Sigmoid colon (tissue), 7 donors: ENCODE measurements around the gene YES1. TPM values are rescaled to one million over a fixed set of nuclear protein-coding genes. Genes with fewer than 3 reads are reported as not detected.

Experiments
- DNase-seq: peaks from one replicate; pipeline ENCODE4 v3.0.0-alpha.2; 2019
- H3K27ac ChIP-seq, 4 donors: fragments of 200-600 bp; sonication (generic); one replicate each; pipeline ENCODE4 v1.5.1; 2016 to 2019; ENCODE audit warnings: mild to moderate bottlenecking in 1 of 4
- H3K27me3 ChIP-seq, 3 donors: fragments of 200-600 bp; sonication (generic); one replicate each; pipeline ENCODE4 v1.5.1; 2019; ENCODE audit warnings: mild to moderate bottlenecking in 1 of 3
- H3K36me3 ChIP-seq, 4 donors: fragments of 200-600 bp; sonication (generic); one replicate each; pipeline ENCODE4 v1.5.1; 2016 to 2019
- H3K4me1 ChIP-seq, 4 donors: fragments of 200-600 bp; sonication (generic); one replicate each; pipeline ENCODE4 v1.5.1; 2017 to 2019
- H3K4me3 ChIP-seq, 4 donors: fragments of 200-600 bp; sonication (generic); one replicate each; pipeline ENCODE4 v1.5.1; 2017 to 2019; ENCODE audit warnings: mild to moderate bottlenecking in 2 of 4, moderate library complexity in 1 of 4
- H3K9me3 ChIP-seq, 4 donors: fragments of 200-600 bp in 3 of 4; sonication (generic) in 3 of 4; one replicate each; pipeline versions ENCODE4 v1.5.1 to v1.6.1; 2013 to 2019
- EP300 ChIP-seq, 4 donors: sonication (generic); formaldehyde crosslinking; IDR thresholded peaks; one replicate each; pipeline ENCODE4 v1.6.1; 2017; ENCODE audit warnings: antibody characterized with exemption in 4 of 4
- POLR2A ChIP-seq, 2 donors: fragments of 450-650 bp; IDR thresholded peaks; one replicate each; pipeline ENCODE4 v1.6.1; 2016; ENCODE audit warnings: antibody characterized with exemption in 2 of 2, mild to moderate bottlenecking in 2 of 2, moderate library complexity in 2 of 2
- POLR2AphosphoS5 ChIP-seq, 4 donors: sonication (generic); formaldehyde crosslinking; IDR thresholded peaks; one replicate each; pipeline ENCODE4 v1.6.1; 2017; ENCODE audit warnings: antibody characterized with exemption in 4 of 4
- WGBS, 2 donors: extraction: QIAGEN DNeasy Blood & Tissue Kit; methylation state at CpG; one replicate each; pipeline ENCODE4 v1.1.7; 2013; 5-methylcytosine and 5-hydroxymethylcytosine counted together
- intact Hi-C: fragments of 100-400 bp; cut with DNase I; formaldehyde crosslinking; loops from one replicate; pipeline ENCODE4 v1.15.1; 2023
- polyA plus RNA-seq, 3 donors: library from polyadenylated mRNA; stranded (reverse); fragments of 200-250 nt; gene quantifications; one replicate each; pipeline ENCODE4 v1.2.3, GENCODE V29; 2013
- total RNA-seq, 4 donors: library from RNA; depleted of rRNA; stranded (reverse); fragments of >200 nt; gene quantifications; one replicate each; pipeline ENCODE4 v1.1.0, GENCODE V29; 2016
- TF ChIP-seq, protein P1 (sequence below), 4 experiments: fragments of 450-650 bp in 3 of 4; fragments of 200-600 bp in 1 of 4; IDR thresholded peaks; one replicate each; pipeline ENCODE4 v1.5.1; 2016 to 2019; ENCODE audit warnings: antibody characterized with exemption in 4 of 4, mild to moderate bottlenecking in 3 of 4, moderate library complexity in 2 of 4
- donor health status: healthy with polysubstance abuse.
- donor health status: Bipolar disorder and iron deficiency.
- donor health status: healthy.

The YES1 gene
- total and polyA plus RNA-seq, 7 donors: 27.6 to 146 (median 105) TPM

DNA sequence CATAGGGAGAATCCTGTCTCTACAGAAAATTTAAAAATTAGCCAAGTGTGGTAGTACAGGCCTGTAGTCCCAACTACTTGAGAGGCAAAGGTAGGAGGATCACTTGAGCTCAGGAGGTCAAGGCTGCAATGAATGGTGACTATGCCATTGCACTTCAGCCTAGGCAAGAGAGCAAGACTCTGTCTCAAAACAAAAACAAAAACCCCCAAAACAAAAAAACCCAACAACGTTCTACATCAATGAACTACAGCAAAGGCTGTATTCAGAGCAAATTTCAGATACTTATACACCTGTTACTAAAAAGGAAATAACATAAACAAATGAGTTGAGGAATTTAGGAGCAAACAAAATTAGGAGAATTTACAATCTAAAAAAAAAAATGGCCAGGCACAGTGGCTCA, 22.6 kb downstream of the YES1 start:
- H3K36me3 ChIP-seq: no peaks in the 10 kb centered on the region
- intact Hi-C loops: no loop called here
- H3K4me3 ChIP-seq: no peak overlapping the region
- no peaks in the 10 kb centered on the region for H3K9me3 ChIP-seq
- DNase-seq: no peak
- no peak overlapping the region for H3K27ac ChIP-seq
- no peak for TF ChIP-seq POLR2AphosphoS5 (IDR thresholded peaks at IDR 0.05)
- no peak for TF ChIP-seq POLR2A (IDR thresholded peaks at IDR 0.05)
- TF ChIP-seq, protein P1, sequence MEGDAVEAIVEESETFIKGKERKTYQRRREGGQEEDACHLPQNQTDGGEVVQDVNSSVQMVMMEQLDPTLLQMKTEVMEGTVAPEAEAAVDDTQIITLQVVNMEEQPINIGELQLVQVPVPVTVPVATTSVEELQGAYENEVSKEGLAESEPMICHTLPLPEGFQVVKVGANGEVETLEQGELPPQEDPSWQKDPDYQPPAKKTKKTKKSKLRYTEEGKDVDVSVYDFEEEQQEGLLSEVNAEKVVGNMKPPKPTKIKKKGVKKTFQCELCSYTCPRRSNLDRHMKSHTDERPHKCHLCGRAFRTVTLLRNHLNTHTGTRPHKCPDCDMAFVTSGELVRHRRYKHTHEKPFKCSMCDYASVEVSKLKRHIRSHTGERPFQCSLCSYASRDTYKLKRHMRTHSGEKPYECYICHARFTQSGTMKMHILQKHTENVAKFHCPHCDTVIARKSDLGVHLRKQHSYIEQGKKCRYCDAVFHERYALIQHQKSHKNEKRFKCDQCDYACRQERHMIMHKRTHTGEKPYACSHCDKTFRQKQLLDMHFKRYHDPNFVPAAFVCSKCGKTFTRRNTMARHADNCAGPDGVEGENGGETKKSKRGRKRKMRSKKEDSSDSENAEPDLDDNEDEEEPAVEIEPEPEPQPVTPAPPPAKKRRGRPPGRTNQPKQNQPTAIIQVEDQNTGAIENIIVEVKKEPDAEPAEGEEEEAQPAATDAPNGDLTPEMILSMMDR (IDR thresholded peaks at IDR 0.05): no peak
- TF ChIP-seq EP300 (IDR thresholded peaks at IDR 0.05): no peak
- peaks cover 0 to 6% (median 2%) of the 10 kb centered on the region in 4 donors for H3K4me1 ChIP-seq
- 76 to 84% methylated on average over 1 of the region's 1 CpG for WGBS, 2 donors
- H3K27me3 ChIP-seq: no peaks in the 10 kb centered on the region

DNA sequence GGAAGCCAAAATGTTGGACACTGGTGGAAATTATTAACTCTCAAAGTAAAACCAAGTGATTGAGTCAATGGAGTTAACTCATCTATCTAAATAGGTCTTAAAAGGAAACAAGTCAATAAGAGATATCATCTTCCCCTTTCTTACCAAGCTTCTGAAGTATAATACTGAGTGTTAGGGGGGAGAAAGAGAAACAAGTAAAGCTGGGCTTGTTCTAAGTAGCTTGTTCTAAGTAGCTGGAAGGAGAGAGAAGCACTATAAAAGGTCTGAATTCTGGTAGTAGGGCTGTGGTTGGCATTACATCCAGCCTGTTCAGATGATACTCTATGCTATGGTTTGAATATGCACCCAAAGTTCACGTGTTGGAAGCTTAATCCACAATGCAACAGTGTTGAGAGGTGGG, 26.8 kb downstream of the YES1 start:
- H3K4me3 ChIP-seq: no peak overlapping the region
- intact Hi-C loops: no loop called here
- no peak for DNase-seq
- no peaks in the 10 kb centered on the region for H3K27me3 ChIP-seq
- H3K9me3 ChIP-seq: no peaks in the 10 kb centered on the region
- H3K4me1 ChIP-seq: peaks cover 0 to 12% (median 5%) of the 10 kb centered on the region in 4 donors
- H3K27ac ChIP-seq: no peak overlapping the region
- H3K36me3 ChIP-seq: no peaks in the 10 kb centered on the region
- WGBS, 2 donors: 75 to 89% methylated on average over 1 of the region's 1 CpG
- TF ChIP-seq EP300 (IDR thresholded peaks at IDR 0.05): no peak
- no peak for TF ChIP-seq POLR2A (IDR thresholded peaks at IDR 0.05)
- TF ChIP-seq POLR2AphosphoS5 (IDR thresholded peaks at IDR 0.05): no peak
- TF ChIP-seq, protein P1 (IDR thresholded peaks at IDR 0.05): no peak

DNA sequence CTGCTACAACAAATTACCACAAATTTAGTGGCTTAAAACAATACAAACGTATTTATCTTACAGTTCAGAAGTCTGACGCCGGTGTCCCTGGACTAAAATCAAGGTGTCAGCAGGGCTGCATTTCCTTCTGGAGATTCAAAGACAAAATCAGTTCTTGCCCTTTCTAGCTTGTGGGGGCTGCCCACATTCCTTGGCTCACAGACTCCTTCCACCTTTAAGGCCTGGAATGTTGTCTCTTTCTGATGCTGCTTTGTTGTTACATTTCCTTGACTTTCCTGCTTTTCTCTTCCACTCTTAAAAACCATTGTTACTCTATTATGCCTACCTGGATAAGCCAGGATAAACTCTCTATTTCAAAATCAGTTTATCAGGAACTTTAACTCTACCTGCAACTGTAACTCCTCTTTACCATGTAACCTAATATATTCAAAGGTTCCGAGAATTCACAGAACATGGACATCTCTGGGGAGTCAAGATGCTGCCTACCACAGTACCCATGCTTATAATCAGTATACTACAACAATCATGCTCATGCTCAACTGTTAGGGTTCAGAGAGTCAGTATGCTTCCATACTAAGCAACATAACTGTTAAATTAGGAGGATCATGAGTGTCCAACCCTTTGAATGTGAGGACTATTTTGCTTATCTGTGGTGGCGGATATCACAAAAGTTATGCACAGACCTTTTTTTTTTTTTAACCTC, 27.4 kb downstream of the YES1 start:
- Histone ChIP-seq H3K9me3 (no peaks in the 10 kb centered on the region), H3K36me3 (no peaks in the 10 kb centered on the region), H3K27me3 (no peaks in the 10 kb centered on the region), H3K4me1 (peaks cover 0 to 13% (median 3%) of the 10 kb centered on the region in 4 donors), H3K4me3 (no peak overlapping the region), H3K27ac (no peak overlapping the region)
- WGBS, 2 donors: 84 to 97% methylated on average over 5 of the region's 5 CpGs
- intact Hi-C loops: no loop called here
- no peak for TF ChIP-seq POLR2AphosphoS5 (IDR thresholded peaks at IDR 0.05)
- TF ChIP-seq, protein P1 (IDR thresholded peaks at IDR 0.05): no peak
- TF ChIP-seq EP300 (IDR thresholded peaks at IDR 0.05): no peak
- TF ChIP-seq POLR2A (IDR thresholded peaks at IDR 0.05): no peak
- DNase-seq: no peak

DNA sequence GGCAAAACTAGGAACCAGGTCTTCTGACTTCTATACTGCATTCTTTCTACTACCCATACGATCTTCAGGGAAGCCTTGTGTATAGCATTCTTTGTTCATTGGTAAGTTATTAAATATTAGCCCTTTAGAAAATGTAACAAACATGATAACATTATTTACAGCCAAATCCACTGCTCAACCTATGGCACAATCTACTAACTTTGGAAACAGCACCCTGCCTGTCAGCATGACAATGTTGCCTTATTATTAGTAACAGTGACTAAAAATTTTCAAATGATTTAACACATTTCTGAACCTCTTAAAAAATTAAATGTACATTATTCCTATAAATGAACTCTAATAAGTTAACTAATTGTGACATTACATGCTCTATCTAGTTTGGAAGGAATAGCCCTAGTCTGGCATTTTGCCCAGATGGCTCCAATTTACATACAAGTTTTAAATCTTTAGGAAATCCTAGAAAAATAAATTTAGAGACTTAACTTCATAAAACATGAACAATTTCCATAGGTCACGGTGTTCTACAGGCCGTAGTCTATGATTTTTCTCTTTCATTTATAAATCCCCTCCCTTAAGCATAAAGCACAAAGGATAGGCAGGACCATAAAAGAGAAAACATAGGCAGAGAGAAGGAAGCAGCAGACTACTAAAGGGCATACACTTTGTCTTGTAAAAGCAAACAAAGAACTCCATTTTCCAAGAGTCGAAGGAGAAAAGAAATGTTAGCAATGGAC, 33.7 kb downstream of the YES1 start:
- Histone ChIP-seq H3K27me3 (no peaks in the 10 kb centered on the region), H3K4me3 (no peak overlapping the region), H3K27ac (no peak overlapping the region), H3K36me3 (no peaks in the 10 kb centered on the region), H3K9me3 (no peaks in the 10 kb centered on the region), H3K4me1 (peaks cover 0 to 33% (median 20%) of the 10 kb centered on the region in 4 donors)
- TF ChIP-seq POLR2AphosphoS5 (IDR thresholded peaks at IDR 0.05) (no peak), POLR2A (IDR thresholded peaks at IDR 0.05) (no peak), EP300 (IDR thresholded peaks at IDR 0.05) (no peak)
- TF ChIP-seq, protein P1 (IDR thresholded peaks at IDR 0.05): no peak
- intact Hi-C loops: no loop called here
- 26 to 58% methylated on average over 4 of the region's 4 CpGs for WGBS, 2 donors
- DNase-seq: no peak
